Dermis microvascular lymphatic vessel endothelial cell (primary cell): ENCODE measurements around the gene ALOX5AP. TPM values are rescaled to one million over a fixed set of nuclear protein-coding genes. Genes with fewer than 3 reads are reported as not detected.

Experiments used
- DNase-seq, 2 donors: peaks; one replicate each; pipeline versions ENCODE4 v3.0.0 to v3.0.0-alpha.2; 2010; ENCODE audit warnings: low read depth in 2 of 2
- total RNA-seq: library from RNA; depleted of rRNA; stranded (reverse); fragments of >200 nt; gene quantifications from 2 replicates; pipeline ENCODE4 v1.2.1, GENCODE V29; 2014

The ALOX5AP gene
- total RNA-seq, 1 donor from 2014 or later = 0.26 TPM

DNA sequence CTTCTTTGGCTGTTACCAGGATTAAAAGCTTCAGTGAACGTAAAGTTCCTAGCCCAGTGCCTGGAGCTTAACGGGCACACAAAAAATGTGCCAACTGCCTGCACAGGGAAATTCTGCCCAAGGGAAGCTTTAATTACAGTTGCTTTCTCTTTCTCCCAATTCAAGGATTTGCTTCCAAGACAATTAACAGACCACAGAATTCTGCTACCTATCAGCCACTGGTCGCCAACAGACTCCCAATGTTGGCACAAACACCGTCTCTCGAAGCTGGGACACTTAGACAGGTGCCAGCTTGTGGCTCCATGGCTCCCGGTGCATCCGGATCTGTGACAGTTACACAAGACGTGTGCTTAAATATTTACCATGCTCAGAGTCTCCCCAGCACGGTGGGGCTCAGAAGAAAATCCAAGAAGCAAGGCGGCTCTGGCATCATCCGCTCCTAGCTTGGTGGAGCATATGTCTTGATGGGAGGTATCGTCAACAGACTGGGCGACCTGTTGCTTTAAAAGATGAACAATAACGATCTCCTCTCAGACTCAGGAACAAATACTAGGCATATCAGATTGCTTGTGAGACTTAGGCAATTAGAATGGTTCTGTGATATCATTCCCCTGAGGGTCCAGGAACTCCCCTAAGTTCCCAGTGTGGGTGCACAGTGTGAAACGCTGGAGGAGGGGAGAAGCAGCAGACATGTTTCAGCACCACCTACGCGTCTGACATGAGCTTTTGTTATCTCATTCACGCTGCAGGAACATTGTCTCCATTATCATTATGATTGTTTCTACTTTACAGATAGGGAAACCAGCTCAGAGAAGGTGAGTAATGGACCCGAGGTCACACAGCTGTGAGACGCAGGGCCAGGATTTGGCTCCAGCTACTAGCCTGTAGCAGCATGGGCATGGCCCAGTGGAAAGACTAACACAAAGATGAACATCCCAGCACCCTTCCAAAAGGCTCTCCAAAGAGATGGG, 61.6 kb downstream of the ALOX5AP start:
- peak in 1 of 2 donors; percentile 12 for DNase-seq

- no peak for DNase-seq
These were observed 62.6 kb downstream of the ALOX5AP start for GRCh38 chr13:30797847-30798535.

GRCh38 chr13:30798776-30799355, 63.5 kb downstream of the ALOX5AP start:
- no peak for DNase-seq

- peak in 1 of 2 donors; percentile 27 for DNase-seq
These were observed 64.0 kb downstream of the ALOX5AP start for GRCh38 chr13:30799356-30799824.

GRCh38 chr13:30800107-30800506, 64.8 kb downstream of the ALOX5AP start:
- DNase-seq = no peak

DNA sequence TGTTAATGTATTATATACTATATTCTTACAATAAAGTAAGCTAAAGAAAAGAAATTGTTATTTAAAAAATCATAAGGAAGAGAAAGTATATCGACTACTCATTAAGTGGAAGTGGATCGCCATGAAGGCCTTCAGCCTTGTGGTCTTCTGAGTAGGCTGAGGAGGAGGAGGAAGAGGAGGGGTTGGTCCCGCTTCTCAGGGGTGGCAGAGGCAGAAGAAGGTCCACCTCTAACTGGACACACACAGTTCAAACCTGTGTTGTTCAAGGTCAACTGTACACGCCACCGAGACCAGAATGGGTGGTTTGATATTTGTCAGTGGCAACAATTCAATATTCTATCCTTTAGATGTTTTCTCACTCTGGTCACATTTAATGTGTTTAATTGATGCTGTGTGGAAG, 67.2 kb downstream of the ALOX5AP start:
- DNase-seq = no peak

DNA sequence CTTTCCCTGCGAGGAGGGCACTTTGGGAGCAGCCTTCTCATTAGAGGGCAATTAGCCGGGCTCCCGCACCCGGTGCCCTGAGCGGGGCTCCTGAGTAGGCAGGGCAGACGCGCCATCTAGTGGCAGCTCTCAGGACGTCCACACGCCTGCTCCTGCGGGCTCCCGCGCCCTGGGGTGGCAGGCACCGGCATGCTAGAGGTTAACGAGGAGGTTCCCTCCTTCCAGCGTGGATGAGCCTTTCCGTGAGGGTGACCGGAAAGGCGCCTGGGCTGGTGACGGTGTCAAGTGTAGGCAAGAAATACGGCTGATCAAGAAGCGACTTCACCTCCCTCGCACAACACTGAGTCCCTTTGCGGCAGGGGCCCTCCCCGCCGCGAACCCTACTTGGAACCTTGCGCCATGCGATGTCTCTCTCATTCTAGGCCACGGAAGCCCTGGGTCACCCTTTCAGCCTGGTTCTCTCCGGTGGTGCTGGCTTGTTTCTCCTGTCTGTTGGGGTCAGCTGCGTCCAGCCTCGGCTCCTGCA, 67.7 kb downstream of the ALOX5AP start:
- DNase-seq = peak; percentile 48 to 77

DNA sequence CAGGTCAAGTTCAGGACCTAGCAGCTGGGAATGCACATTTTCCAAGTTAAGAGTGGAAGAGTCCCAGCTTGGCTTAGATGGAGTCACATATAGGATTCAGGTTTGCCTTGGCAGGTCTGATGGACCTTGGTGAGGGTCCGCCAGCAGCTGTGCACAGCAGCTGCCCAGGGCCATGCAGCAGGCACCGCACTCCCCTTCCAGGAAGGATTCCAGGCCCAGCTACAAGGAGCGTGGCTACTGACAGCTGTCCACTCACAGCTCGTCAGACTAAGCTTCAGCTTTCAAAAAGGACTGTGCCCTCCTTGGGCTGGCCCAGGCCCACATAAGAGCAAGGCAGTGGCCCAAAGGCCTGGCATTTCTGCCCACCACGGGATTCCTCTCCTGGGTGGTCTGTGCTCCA, 68.4 kb downstream of the ALOX5AP start:
- no peak for DNase-seq

DNA sequence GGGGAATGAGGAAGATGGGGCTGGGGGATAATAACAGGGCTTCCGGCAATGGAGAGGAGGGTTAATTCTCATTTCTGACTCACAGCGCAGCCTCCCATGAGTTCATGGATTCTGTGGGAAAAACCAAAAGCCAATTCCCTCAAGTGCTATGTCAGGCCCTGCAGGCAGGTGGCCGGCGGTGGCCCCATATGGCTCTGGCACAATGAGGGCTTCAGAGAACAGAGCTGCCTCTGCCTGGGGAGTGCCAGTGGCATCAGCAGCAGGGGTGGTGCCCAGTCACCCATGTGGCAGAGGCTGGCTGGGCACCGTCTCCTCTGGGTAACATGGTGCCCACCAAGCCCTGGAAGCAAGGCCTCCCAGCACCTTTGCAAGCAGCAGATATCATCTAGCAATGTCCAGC, 69.1 kb downstream of the ALOX5AP start:
- no peak for DNase-seq

GRCh38 chr13:30805132-30805537, 69.8 kb downstream of the ALOX5AP start:
- DNase-seq = no peak

- no peak for DNase-seq
These were observed 70.3 kb downstream of the ALOX5AP start for GRCh38 chr13:30805603-30806011.

DNA sequence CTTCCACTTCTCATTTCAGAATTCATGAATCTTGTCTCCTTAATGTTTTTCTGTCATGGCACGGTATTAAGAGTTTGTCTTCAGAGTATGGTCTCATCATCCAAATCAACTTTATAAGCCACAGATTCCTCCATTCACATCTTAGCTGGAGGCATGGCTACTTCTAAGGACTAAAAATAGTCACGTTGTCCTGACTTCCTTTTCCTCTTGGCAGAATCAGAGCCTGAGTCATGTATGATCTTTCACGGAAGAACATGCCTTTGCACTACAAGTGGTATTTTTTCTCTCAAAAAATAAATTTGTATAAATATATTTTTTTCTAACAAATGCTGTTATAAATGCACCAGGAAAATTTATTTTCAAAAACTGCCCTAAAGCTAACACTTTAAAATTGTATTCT, 71.4 kb downstream of the ALOX5AP start:
- peak in 1 of 2 donors; percentile 83 for DNase-seq

DNA sequence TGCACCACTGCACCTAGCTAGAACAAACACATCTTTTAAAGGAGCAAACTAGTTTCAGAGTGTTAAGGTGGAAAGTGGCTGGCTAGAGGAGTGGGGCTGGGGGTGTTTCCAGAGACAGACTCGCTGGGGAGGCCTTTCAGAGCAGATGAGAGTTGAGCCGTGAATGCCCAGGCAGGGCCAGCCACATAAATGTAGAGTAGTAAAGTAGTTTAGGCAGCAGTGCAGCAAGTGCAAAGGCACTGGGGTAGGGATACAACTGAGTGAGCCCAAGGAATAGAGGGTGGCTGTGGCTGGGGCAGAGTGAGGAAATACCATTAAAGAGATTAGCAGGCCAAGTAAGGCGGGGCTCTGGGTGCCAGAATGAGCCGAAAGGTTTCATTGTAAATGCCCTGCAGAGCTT, 72.0 kb downstream of the ALOX5AP start:
- DNase-seq = no peak

DNA sequence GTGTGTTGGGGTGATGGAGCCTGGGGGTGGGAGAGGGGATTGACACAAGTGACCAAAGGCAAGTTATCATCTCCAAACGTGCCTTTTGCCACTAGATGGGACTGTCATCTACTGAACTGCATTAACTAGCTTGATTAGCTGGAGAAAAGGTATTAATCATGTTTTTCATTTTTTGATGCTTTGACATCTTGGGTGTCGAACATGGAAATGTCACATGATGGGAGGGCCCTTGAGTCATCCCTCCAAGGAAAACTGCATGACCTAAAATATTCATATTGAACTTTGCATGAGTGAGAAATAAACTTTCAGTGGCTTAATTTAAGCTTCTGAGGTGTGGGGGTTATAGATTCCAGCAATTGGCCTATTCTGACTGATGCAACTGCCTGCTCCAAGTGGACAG, 73.3 kb downstream of the ALOX5AP start:
- DNase-seq = no peak

GRCh38 chr13:30809787-30810186, 74.4 kb downstream of the ALOX5AP start:
- DNase-seq = no peak

GRCh38 chr13:30810261-30810701, 74.9 kb downstream of the ALOX5AP start:
- DNase-seq = peak in 1 of 2 donors; percentile 46

GRCh38 chr13:30810801-30811200, 75.5 kb downstream of the ALOX5AP start:
- no peak for DNase-seq

Other genes with a start within 250 kb of the ALOX5AP start
- 8.0 and 10.2 TPM in 2 replicates for gene USPL1, start 117.6 kb upstream of the ALOX5AP start, total RNA-seq
- 28.0 and 110 TPM in 2 replicates for gene MEDAG, start 170.7 kb downstream of the ALOX5AP start, total RNA-seq
- gene TEX26, start 197.1 kb downstream of the ALOX5AP start, total RNA-seq = not detected in 2 replicates